ENCODE data around the gene UBE2L5.

- TF ChIP-seq POLR2AphosphoS5 (IDR thresholded peaks at IDR 0.05) (no peak), CTCF (IDR thresholded peaks at IDR 0.05) (no peak)
Measured at GRCh38 chr13:30442926-30443325, 20.6 kb downstream of the UBE2L5 start.

Data from prostate gland (tissue), 2 donors.